CD4-positive, alpha-beta T cell treated with Interleukin-15 for 4 hours (primary cell): ENCODE data around the gene IMMT.

Experiments used
- DNase-seq: peaks from one replicate; pipeline ENCODE4 v3.0.0-alpha.2; 2020; ENCODE audit warnings: low spot score

IMMT gene

DNA sequence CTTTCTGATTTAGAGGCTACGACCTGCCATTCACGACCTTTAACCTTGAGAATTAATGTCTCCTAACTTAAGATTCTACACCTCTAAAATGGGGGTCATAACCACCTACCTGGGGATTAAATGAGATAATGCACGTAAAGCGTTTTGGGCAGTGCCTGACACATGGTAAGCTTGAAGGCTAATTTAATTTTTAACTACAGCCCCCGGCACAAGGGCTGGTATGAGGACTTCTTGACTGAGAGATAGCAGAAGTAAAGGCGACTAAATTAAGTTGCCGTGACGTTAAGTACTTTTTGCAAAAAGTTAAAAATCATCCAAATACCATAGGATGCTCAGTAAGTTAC is 4.5 kb upstream of the IMMT start:
- DNase-seq: no peak

DNA sequence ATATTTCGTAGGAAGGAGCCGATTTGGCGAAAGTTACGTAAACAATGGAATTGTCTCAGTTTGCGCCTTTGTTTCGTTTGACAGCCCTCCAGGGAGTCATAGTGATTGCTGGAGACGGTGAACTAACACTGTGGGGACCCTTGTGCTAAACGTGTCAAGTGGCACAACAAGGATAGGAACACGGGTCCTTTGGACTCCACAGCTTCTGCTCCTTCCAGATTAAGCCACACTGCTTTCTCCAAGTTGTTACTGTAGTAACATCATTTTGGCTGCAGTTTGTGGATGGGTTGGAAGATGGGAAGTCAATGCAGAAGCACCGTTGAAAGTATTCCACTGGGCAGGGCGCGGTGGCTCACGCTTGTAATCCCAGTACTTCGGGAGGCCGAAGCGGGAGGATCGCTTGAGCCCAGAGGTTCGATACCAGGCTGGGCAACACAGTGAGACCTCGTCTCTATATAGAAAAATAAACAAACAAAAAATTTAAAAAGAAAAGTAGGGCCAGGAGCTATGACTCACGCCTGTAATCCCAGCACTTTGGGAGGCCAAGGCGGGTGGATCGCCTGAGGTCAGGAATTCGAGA is 636 bp upstream of the IMMT start:
- no peak for DNase-seq

DNA sequence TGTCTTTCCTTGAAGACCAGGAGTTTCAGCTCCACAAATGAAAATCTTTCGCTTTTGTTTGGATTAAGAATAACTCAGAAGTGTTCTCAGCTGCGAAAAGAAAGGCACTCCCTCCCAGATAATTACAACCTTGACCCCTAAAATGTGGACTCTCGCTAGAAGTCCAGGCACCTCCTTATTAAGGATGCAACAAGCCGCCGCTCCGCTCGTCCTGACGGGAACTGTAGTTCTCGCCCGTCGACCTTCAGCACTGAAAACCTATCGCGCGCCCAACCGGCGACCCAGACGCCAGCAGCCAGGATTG is 559 bp downstream of the IMMT start:
- peak; percentile 90 for DNase-seq

DNA sequence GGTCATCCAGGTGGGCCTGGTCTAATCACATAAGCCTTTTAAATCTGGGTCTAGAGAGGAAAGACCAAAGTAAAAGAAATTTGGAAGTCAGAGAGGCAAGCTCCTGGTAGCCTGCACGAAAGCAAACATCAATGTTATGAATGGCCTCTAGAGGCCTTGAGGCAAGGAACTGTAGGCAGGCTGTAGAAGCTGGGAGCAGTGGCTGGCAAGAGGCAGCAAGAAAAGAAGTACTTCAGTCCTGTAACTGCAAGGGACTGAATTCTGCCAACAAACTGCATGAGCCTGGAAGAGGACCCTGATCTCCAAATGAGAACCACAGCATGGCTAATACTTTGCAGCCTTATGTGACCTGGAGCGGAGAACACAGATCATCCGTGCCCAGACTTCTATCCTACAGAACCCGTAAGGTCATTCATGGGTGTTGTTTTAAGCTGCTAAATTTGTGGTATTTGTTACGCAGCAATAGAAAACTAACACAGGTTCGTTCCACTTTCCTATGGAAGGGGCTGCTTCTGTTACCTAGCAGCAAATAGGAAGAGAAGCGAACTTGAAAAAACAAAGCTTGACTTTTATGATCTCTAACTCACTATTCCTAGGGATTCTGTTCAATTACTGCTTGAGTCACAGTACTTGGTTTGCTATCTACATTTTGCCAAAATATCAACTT is 1.2 kb downstream of the IMMT start:
- DNase-seq: no peak

DNA sequence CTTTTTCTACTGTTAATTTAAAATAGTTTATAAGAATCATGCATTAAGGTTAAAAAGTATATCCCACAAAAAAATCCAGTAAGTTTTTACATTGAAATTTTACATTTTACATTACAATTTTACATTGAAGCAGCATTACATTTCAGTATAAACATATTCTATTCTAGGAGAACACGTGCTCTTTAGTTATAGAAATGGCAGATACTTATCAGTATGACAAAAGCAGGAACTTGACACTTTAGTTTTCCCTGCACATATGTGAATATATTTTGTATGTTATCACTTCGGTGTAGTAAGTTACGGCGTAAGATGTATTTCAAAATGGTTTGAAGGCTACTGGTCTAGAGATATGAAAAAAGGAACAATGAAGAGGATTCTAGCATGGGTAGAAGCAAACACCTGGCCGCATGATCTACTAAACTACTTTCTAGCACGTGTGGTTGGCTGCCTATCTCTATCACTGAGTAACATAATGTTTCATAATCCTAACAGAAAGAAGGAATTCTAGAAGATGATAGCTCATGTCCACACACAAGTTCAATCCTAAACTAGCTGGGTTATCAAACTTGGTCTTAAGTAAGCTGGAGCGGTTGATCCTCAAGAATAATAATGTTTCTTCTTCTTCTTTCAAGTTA is 5.4 kb downstream of the IMMT start:
- DNase-seq: no peak

DNA sequence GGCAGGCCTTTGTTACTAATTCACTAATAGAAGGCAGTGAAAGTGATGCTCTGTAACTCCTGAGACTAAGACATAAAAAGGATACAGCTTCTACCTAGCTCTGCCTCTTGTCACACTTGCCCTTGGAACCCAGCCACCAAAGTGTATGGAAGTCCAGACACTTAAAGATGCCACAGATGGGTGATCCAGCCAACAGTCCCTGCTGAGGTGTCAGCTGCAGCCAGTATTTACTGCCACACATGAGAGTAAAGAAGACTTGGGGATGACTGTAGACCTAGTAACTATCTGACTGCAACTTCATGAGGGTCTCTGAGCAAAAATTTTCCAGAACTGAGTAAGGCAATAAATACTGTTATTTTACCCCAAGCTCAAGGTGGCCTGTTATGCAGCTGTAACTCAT is 8.8 kb downstream of the IMMT start:
- DNase-seq: no peak

DNA sequence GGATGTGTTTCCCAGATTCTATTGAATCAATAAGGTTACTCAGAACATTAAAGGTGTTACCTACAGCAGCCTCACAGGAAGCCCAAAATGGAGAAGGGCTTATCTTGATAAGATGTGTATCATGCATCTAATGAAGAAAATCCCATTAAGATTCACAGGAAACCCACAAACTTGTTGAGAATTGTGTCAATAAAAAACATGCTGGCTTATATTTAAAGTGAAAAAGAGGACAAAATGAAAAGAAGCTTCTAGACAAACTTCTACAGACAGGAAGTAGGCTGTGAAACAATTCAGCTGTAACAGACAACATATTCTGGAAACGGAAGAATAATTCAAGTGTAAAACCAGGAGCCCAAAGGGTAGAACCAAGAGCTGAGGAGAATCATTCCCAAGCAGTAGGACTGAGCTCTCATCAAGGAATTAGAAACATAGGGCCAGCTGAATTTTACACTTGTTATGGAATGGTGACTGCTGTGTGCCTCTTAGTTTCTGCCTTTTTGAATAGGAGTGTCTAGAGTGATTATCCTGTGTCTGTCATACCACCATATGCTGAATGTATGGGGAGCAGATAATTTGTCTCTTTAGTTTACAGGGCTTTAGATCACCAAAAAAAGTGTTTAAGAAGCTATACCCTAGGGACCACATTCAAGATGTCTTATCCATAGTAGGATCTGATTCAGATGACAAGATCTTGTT is 9.6 kb downstream of the IMMT start:
- DNase-seq: peak; percentile 83

DNA sequence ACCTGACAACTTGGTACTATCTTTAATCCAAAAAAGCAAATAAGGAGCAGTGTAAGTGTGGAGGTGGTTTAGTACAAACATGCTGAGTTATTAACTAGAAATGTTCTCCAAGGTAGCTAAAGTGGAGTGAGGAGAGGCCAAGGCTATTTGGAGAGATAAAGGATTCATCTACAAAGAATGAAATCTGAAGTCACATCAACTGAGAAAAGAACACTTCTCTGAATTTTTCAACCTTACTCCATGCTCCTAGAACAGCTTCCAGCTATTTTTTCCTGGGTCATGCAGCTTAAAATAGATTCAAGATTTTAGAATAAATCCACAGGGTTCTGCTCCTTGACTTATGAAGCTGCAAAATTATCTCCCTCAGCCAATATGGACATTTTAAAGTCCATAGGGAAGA is 18.7 kb downstream of the IMMT start:
- no peak for DNase-seq

DNA sequence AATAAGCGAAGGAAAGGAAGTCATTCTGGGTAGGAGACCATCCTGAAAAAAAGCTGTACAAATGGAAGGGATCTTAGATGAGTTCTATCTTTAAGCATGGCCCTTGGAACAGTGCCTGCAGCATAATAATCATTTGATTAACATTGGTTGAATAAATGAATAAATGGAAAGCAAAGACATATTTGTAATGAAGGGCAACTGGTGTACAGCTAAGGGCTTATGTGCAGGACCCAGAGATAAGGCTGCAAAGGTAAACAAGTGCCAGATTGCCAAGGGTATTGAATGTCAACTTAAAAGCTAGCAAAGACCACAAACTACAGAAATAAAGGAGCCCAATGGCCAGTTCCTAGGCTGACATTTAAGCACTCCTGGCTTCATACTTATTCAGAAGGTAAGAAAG is 19.4 kb downstream of the IMMT start:
- no peak for DNase-seq

DNA sequence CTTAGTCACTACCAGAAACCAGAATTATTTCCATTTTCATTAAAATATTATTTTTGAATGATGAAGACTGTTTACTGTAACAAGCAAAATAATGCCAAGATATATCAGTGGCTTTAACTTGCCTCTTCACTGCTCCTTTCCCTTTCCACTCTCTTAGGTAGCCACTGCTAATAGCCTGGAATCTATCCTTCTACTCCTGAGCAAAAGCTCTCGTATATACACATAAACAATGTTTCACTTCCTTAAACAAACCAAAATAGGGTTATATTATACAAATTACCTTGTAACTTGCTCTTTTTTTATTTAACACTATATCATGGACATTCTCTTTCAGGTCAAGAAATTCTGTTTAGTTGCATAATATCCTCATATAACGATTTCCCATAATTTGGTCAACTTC is 20.8 kb downstream of the IMMT start:
- DNase-seq: no peak

DNA sequence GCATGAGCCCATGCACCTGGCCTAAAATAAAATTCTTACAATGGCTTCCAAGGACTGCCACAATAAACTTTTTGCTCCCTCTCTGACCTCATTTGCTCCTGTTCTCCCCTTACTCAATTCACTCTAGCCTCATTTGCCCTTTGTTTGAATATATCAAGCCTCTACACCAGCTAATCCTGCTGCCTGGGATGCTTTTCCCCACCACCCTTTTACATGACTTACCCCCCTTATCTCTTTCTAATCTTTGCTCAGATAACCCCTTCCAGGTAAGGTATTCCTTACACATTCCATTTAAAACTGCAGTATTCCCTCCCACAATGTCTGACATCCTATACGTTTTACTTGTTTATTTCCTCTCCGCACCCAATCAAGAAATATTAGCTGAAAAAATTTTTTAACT is 22.7 kb downstream of the IMMT start:
- no peak for DNase-seq

DNA sequence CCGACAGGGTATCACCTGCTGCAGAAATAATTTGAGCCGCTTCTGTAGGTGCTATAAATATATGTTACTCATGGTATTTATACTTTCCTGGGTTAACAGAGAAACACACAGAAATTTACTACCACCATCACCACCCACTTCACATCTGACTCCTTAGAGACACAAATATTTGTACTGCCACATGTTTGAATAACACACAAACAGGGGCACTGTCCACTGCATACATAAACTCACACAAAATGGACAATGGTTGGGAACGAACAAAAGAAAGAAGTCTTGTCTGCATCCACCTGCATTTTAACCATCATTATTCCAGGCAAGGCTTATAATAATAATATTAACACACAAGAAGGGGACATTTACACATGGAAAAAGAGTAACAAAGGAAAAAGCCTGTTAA is 24.0 kb downstream of the IMMT start:
- DNase-seq: no peak

DNA sequence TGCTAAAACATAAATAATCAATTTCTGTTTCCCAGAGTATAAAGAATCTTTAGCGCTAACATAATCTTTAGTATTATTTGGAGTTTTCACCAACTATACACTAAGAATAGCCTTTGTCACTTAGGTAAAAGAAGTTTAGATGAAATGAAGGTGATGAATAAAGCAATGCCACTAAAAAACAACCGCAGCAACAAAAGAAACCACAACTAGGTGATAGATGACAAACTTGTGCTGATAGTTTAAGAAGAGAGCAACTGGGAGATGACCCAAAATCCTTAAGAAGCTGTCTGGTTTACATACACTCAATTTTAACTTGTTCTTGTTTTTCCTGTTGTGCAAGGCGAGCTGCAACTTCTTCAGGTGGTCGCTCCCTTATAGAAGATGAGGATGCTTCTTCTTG is 24.8 kb downstream of the IMMT start:
- no peak for DNase-seq

DNA sequence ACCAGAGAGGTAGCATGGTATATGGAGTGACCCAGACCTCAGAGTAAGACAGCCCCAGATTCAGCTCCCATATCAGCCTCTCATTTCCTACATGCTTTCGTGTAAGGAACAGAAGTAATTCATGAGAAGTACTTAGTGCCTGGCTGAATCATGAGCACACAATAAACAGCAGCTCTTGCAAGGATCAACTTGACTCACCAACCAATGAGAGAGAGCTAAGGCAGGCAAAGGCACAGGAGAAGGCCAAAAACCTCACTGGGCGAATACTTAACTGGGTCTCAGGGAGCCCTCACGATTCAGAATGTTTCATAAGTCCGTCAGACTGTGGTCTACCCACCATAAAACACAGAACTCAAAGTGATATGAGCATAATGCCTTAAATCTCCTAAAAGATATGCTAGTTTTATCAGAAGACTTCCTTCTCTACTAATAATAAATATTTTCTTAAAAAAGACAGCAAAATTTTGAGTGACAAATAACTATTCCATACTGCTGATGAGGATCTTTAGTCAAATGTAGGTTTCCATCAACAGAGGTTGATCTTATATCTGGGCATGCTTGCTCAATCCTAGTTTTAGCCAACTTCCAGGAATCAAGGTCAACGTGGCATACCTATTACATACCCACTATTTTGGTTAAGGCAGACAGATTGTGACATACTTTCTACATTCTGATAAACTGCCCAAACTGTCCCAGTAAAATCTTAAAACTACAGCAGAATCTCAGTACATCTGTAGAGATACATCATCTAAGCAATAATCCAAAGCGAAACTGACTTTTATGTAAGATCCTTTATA is 34.9 kb downstream of the IMMT start:
- no peak for DNase-seq

DNA sequence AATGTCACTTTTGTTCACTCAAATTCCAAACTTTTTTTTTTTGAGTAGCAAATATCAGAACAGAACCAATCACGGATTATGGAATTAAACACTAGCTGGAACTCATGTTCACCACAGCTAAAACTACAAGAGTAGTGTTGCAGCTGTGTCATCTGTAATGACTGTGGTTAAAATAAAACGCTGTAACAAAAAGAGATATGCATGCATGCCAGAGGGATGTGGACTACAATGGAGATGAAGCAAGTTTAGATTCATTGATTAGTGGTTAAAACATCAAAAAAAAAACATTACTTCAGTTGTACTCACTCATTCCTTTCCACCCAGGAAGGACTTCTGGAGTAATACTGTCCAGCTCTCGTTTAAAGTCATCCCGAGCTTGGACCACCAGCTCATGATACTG is 37.0 kb downstream of the IMMT start:
- DNase-seq: no peak

DNA sequence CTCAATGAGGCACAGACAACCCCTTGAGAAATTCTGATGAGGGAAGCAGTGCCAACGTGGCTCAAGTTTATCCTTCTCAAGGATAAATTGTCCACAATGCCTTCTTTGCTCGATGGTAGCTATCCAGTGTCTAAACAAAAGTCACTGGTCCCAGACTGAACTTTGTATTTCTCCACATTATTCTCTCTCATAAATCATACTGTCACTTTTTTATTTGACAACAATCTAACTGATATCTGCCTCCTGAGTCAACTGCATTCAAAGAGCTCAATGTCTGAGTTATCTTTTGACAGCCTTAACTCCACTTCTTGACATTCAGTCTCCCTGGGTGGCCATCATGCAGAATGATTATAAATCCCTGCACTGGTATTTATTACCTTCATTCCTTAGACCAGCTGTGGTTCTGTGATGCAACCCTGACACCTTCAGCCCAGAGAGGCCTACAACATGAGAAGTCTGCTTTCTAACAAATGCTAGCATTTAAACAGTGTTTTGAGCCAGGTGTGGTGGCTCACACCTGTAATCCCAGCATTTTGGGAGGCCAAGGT is 38.2 kb downstream of the IMMT start:
- no peak for DNase-seq

DNA sequence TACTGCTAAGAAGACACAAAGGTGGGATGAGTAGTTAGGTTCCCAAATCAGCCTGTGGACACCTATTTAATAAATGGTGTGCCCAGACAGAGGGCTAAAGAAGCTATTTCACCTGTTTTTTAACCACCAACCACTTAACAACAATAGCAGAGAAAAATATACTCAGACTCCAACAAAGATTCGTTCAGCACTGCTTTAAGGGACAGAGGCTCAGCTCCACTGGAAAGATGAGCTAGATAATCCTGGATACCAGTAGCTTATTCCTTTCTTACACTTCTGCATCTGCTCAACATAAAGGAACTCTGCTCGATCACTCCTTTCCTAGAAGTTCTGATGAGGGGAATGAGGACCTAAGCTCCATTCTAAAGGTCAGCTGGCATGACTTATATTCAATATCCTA is 44.8 kb downstream of the IMMT start:
- DNase-seq: no peak

DNA sequence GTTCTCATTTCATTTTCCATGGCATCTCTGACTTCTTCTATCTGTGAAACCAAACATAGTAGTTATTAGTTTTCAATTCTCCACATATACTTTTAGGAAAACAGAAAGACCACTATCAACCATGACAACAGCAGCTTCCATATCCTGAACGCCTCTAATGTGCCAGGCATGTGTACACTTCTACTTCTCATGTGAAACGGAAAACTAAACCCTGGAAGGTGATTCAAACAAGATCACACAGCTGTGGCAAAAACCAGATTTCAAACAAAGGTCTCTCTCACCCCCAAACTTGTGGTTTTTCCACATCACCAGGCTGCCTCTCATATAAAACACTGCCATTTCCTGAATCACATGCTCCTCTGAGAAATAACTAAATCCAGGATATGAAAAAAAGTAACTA is 47.5 kb downstream of the IMMT start:
- no peak for DNase-seq

DNA sequence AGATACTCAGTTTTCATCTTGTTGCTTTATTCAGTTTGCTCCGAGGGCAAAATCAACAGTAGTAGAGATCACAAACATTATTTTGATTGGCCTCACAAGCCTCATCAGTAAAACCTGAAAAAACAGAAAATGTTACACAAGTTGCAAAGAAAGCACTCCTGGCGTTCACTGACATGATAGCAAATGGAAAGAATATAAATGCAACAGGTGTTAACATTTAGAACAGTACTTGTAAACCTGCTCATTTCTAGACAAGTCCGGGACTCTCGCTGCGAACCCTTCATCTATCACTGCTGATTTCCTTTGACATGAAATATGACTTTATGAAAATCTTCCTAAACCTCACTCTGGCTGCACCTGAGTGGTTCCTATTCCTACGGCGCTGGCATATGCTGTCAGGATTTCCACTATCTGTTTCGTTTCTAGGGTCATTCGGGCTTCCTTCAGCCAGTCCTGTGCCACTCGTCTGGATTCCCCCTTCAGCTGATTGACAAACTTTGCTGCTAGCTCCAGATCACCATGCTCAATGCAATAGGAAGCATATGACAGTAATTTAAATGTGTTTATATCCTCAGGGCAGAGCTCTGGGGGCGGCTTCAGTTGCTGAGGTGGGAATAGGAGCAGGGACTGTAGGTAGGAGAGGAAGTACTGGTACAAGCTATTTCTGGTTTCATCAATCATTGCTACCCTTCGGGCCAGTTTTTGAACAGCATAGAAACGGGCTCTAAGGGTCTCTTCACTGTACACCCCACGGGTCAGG is 51.2 kb downstream of the IMMT start:
- DNase-seq: no peak

DNA sequence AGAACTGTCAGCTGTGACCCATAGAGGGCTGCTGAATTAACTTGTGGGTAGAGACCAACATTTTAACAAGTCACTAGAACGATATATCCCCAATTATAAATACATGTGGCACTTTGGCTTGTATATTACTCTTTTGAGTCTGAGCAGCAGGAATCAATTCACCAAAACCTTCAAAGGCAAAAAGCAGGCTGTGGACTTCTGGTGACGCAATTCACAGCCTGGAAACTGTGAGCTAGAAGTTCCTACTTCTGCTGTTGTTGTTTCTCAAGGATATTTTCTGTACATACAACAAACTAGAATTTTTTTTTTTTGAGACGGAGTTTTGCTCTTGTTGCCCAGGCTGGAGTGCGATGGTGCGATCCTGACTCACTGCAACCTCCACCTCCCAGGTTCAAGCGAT is 52.0 kb downstream of the IMMT start:
- DNase-seq: no peak

DNA sequence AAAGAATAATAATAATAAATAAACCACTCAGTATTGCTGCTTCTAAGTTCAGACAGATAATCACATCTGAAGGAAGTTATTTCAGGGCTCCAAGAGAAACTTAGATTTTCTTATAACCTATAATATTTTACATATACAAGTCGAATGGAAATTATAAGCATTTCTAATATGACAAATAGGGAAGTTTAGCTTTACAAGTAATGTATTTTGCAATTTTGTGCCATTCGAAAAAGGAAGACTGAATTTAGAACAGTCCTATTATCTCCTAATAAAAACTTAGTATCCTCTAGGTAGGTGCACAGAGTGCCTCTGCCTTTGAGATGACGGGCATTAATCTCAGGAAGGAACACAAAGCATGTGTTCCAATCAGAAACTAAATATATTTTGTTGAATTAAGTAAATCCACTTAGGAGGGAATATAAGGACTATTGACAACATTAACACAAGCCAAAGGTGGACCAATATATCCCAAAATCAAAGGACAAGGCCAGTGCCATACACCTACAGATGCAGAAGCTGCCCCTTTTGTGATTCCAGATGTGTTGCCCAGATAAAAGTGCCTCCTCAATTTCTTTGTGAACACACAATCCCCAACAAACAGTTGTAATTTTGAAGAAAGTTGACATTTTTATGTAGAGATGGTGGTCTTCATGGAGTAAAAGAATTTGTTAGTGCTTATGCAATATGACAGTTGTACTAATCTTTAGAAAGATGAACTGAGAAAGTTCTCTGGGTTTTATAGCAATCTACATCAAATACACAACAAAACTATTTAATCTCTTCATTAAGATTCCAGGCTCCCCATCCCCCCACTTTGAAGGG is 52.6 kb downstream of the IMMT start:
- no peak for DNase-seq
